ENCODE measurements around the gene SYNE4. TPM values are rescaled to one million over a fixed set of nuclear protein-coding genes. Genes with fewer than 3 reads are reported as not detected.
A peak's percentile ranks its signal among the peaks of the same experiment; 100 is the strongest.

The SYNE4 gene
- total and polyA plus RNA-seq, 2 of the 13 experiments (the other 11 are each of a cell fraction or from before 2014, with no cell fraction given) = 13.7 to 23.0 TPM

GRCh38 chr19:36014012-36014924, 5.7 kb upstream of the SYNE4 start, which contains the start of gene ALKBH6 (continued):
- TF ChIP-seq ELF4 (CRISPR knock-in tag; IDR thresholded peaks at IDR 0.05; ENCODE audit: borderline replicate concordance) (peak; percentile 62; the same call in 1 of the 2 replicates), CAMTA2 (CRISPR knock-in tag; IDR thresholded peaks at IDR 0.05; ENCODE audit: borderline replicate concordance) (no peak), ZNF451 (CRISPR knock-in tag; IDR thresholded peaks at IDR 0.05) (no peak), ZNF607 (CRISPR knock-in tag; IDR thresholded peaks at IDR 0.05; ENCODE audit: borderline replicate concordance) (no peak; the same call in 1 of the 2 replicates), ZFX (CRISPR knock-in tag; IDR thresholded peaks at IDR 0.05; ENCODE audit: low read depth) (peak; percentile 53), DMAP1 (CRISPR knock-in tag; IDR thresholded peaks at IDR 0.05) (peak; percentile 52; the same call in 1 of the 2 replicates), RARA (CRISPR knock-in tag; IDR thresholded peaks at IDR 0.05) (no peak), POLR2G (IDR thresholded peaks at IDR 0.05; ENCODE audit: low read depth, low read length) (peak; percentile 67; the same call in 1 of the 2 replicates), NFYC (CRISPR knock-in tag; IDR thresholded peaks at IDR 0.05) (peak; percentile 95), ZNF510 (CRISPR knock-in tag; IDR thresholded peaks at IDR 0.05; ENCODE audit: low read depth) (no peak), ZBTB3 (CRISPR knock-in tag; IDR thresholded peaks at IDR 0.05; ENCODE audit: borderline replicate concordance, low read depth) (no peak), MXI1 (IDR thresholded peaks at IDR 0.05; ENCODE audit: borderline replicate concordance, low read depth, low read length) (peak; percentile 85; the same call in 1 of the 3 replicates), NFATC3 (CRISPR knock-in tag; IDR thresholded peaks at IDR 0.05) (no peak), SOX6 (IDR thresholded peaks at IDR 0.05) (no peak), SOX6 (CRISPR knock-in tag; IDR thresholded peaks at IDR 0.05) (peak; percentile 15; the same call in 1 of the 2 replicates), ZNF788 (CRISPR knock-in tag; IDR thresholded peaks at IDR 0.05; ENCODE audit: borderline replicate concordance) (no peak), REST (IDR thresholded peaks at IDR 0.05; ENCODE audit: borderline replicate concordance in 1 of 2, low read depth in 1 of 2, low read length in 2 of 2) (peak; percentile 6 to 75), ZSCAN31 (CRISPR knock-in tag; IDR thresholded peaks at IDR 0.05; ENCODE audit: low read depth) (peak; percentile 65; the same call in 1 of the 2 replicates), NR2F6 (IDR thresholded peaks at IDR 0.05) (no peak), NR2F6 (CRISPR knock-in tag; IDR thresholded peaks at IDR 0.05) (0 out of 2 replicates have a peak, but pooled peaks have one; percentile 4), ZNF580 (CRISPR knock-in tag; IDR thresholded peaks at IDR 0.05; ENCODE audit: borderline replicate concordance, low read depth) (peak; percentile 17; the same call in 1 of the 2 replicates), SNRNP70 (IDR thresholded peaks at IDR 0.05; ENCODE audit: low read depth, low read length) (no peak), PHF21A (CRISPR knock-in tag; IDR thresholded peaks at IDR 0.05) (peak; percentile 46; the same call in 1 of the 2 replicates), GABPA (IDR thresholded peaks at IDR 0.05; ENCODE audit: low read depth, low read length) (peak; percentile 42; the same call in 1 of the 2 replicates), GABPA (CRISPR knock-in tag; IDR thresholded peaks at IDR 0.05; ENCODE audit: low read depth) (peak; percentile 66), FOSL1 (CRISPR knock-in tag; IDR thresholded peaks at IDR 0.05; ENCODE audit: borderline replicate concordance) (no peak)
- TF ChIP-seq, protein P1, sequence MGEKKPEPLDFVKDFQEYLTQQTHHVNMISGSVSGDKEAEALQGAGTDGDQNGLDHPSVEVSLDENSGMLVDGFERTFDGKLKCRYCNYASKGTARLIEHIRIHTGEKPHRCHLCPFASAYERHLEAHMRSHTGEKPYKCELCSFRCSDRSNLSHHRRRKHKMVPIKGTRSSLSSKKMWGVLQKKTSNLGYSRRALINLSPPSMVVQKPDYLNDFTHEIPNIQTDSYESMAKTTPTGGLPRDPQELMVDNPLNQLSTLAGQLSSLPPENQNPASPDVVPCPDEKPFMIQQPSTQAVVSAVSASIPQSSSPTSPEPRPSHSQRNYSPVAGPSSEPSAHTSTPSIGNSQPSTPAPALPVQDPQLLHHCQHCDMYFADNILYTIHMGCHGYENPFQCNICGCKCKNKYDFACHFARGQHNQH (CRISPR knock-in tag; IDR thresholded peaks at IDR 0.05) = no peak

All from HepG2 (cell line).